Esophagus muscularis mucosa (tissue), 4 donors: ENCODE results near the gene LRRC8D.

Source experiments
- CTCF ChIP-seq, 3 experiments: fragments of 200-600 bp in 2 of 3; fragments of 450-650 bp in 1 of 3; sonication (generic) in 2 of 3; IDR thresholded peaks; one replicate each; pipeline ENCODE4 v1.5.1; 2017 to 2019; ENCODE audit warnings: antibody characterized with exemption in 3 of 3, mild to moderate bottlenecking in 2 of 3, moderate library complexity in 1 of 3
- EP300 ChIP-seq: sonication (generic); formaldehyde crosslinking; IDR thresholded peaks from one replicate; pipeline ENCODE4 v1.6.1; 2017; ENCODE audit warnings: antibody characterized with exemption
- POLR2A ChIP-seq: fragments of 450-650 bp; IDR thresholded peaks from one replicate; pipeline ENCODE4 v1.6.1; 2017; ENCODE audit warnings: antibody characterized with exemption, moderate library complexity, mild to moderate bottlenecking, low read depth

GRCh38 chr1:89823679-89824292 is 3.0 kb downstream of the LRRC8D start:
- no peak for TF ChIP-seq CTCF (IDR thresholded peaks at IDR 0.05)
- TF ChIP-seq POLR2A = no peak
- TF ChIP-seq EP300 = no peak
